ENCODE results near the gene CFHR5. TPM values are rescaled to one million over a fixed set of nuclear protein-coding genes. Genes with fewer than 3 reads are reported as not detected.
A peak's percentile ranks its signal among the peaks of the same experiment; 100 is the strongest.

The CFHR5 gene
- total RNA-seq, 1 experiment from 2014 or later = not detected

GRCh38 chr1:197017558-197018146 lies 40.3 kb downstream of the CFHR5 start (continued):
- TF ChIP-seq KAT7 (CRISPR knock-in tag; IDR thresholded peaks at IDR 0.05; ENCODE audit: borderline replicate concordance) = no peak
- TF ChIP-seq CTCF (IDR thresholded peaks at IDR 0.05) = no peak
- TF ChIP-seq ZMAT4 (CRISPR knock-in tag; IDR thresholded peaks at IDR 0.05) = no peak
- no peak for TF ChIP-seq ZNF423 (CRISPR knock-in tag; IDR thresholded peaks at IDR 0.05)

GRCh38 chr1:197021716-197022115 lies 44.4 kb downstream of the CFHR5 start:
- Mint-ChIP-seq H3K36me3 (0 out of 2 replicates have a peak, but pooled peaks cover 2% of the 10 kb centered on the region), H3K27ac (peak overlapping the region; percentile 14), H3K4me1 (peaks cover 16% of the 10 kb centered on the region), H3K4me3 (no peak overlapping the region), H3K27me3 (ENCODE audit: low read depth) (no peaks in the 10 kb centered on the region), H3K9me3 (peaks cover 14% of the 10 kb centered on the region)
- ChIA-PET POLR2A (no interaction called here), CTCF (no interaction called here)
- DNase-seq (ENCODE audit: low spot score) (no peak), ATAC-seq (peak; percentile 78)
- TF ChIP-seq ZNF425 (CRISPR knock-in tag; conservative IDR thresholded peaks at IDR 0.05) (no peak), TEAD1 (CRISPR knock-in tag; IDR thresholded peaks at IDR 0.05) (no peak), GRHL2 (CRISPR knock-in tag; IDR thresholded peaks at IDR 0.05; ENCODE audit: insufficient replicate concordance, severe bottlenecking) (no peak), NFE2L1 (CRISPR knock-in tag; IDR thresholded peaks at IDR 0.05) (no peak), ZNF281 (CRISPR knock-in tag; IDR thresholded peaks at IDR 0.05) (no peak), OVOL2 (CRISPR knock-in tag; IDR thresholded peaks at IDR 0.05; ENCODE audit: borderline replicate concordance) (no peak), ETV6 (CRISPR knock-in tag; IDR thresholded peaks at IDR 0.05) (no peak), SMAD3 (CRISPR knock-in tag; IDR thresholded peaks at IDR 0.05; ENCODE audit: borderline replicate concordance) (no peak), FOXK1 (CRISPR knock-in tag; IDR thresholded peaks at IDR 0.05) (no peak), FOXP1 (CRISPR knock-in tag; IDR thresholded peaks at IDR 0.05; ENCODE audit: borderline replicate concordance) (no peak), RORB (CRISPR knock-in tag; IDR thresholded peaks at IDR 0.05) (no peak), E2F4 (CRISPR knock-in tag; IDR thresholded peaks at IDR 0.05; ENCODE audit: borderline replicate concordance, low read depth) (no peak)

Measured in WTC11 (cell line).